Panc1 (cell line): Measurements from ENCODE around the gene ASPHD2. TPM values are rescaled to one million over a fixed set of nuclear protein-coding genes. Genes with fewer than 3 reads are reported as not detected.

Experiments
- ATAC-seq: fragments of 200-7000 bp; cut with Tn5 transposase; 2 replicates; pipeline ENCODE4 v1.9.1; 2020; ENCODE audit warnings: mild to moderate bottlenecking, moderate library complexity
- BruUV-seq: library from RNA; stranded (reverse); fragments of 400-500 nt; replicated peaks from 2 replicates; lab custom pipeline; 2021; lab: Mats Ljungman, UMichigan
- CTCF ChIA-PET: fragments of 300-600 bp; sonication (Branson Sonifier 250); formaldehyde crosslinking; loops from one replicate; lab custom pipeline; 2022; ENCODE audit warnings: antibody characterized with exemption; lab: Charles Lee
- POLR2A ChIA-PET: fragments of 300-600 bp; sonication (Branson Sonifier 250); formaldehyde crosslinking; loops from one replicate; lab custom pipeline; 2022; ENCODE audit warnings: antibody characterized with exemption; lab: Charles Lee
- DNase-seq: peaks from one replicate; pipeline ENCODE4 v3.0.0-alpha.2; 2010; ENCODE audit warnings: low read depth, low spot score
- H3K27ac ChIP-seq: 2 replicates; pipeline ENCODE4 v1.5.1; 2011; ENCODE audit warnings: mild to moderate bottlenecking, low read length, inconsistent platforms
- H3K27me3 ChIP-seq: fragments of 200-500 bp; sonication (Bioruptor generic); 2 replicates; pipeline ENCODE4 v1.6.0; 2014; ENCODE audit warnings: low read length, inconsistent platforms; ENCODE audit not compliant: control insufficient read depth, insufficient read depth
- H3K36me3 ChIP-seq: fragments of 200-500 bp; sonication (Bioruptor generic); 2 replicates; pipeline ENCODE4 v1.5.1; 2014; ENCODE audit warnings: inconsistent platforms, mild to moderate bottlenecking, low read length, moderate library complexity; ENCODE audit not compliant: control insufficient read depth, insufficient read depth
- H3K4me1 ChIP-seq: 2 replicates; pipeline ENCODE4 v1.5.1; 2011; ENCODE audit warnings: inconsistent platforms, mild to moderate bottlenecking, low read length, moderate library complexity; ENCODE audit not compliant: control insufficient read depth, insufficient read depth
- H3K4me3 ChIP-seq, 2 experiments: 2 replicates each; pipeline ENCODE4 v1.5.1; 2011 to 2012; ENCODE audit warnings: low read depth in 2 of 2, low read length in 2 of 2, mild to moderate bottlenecking in 2 of 2, inconsistent platforms in 1 of 2, moderate library complexity in 1 of 2
- H3K9me3 ChIP-seq: fragments of 200-500 bp; sonication (Bioruptor generic); 2 replicates; pipeline ENCODE4 v1.5.1; 2014; ENCODE audit warnings: low read depth, mild to moderate bottlenecking, inconsistent platforms, low read length, moderate library complexity; ENCODE audit not compliant: control insufficient read depth, insufficient read depth
- CTCF ChIP-seq: fragments of 450-650 bp; IDR thresholded peaks from 2 replicates; pipeline ENCODE4 v1.5.1; 2017; ENCODE audit warnings: mild to moderate bottlenecking
- POLR2AphosphoS5 ChIP-seq: IDR thresholded peaks from 2 replicates; pipeline ENCODE4 v1.6.1; 2012; ENCODE audit warnings: mild to moderate bottlenecking, low read depth, low read length, moderate library complexity
- SIN3A ChIP-seq: IDR thresholded peaks from 2 replicates; pipeline ENCODE4 v1.6.1; 2012; ENCODE audit warnings: low read depth, mild to moderate bottlenecking, low read length, moderate library complexity, borderline replicate concordance; ENCODE audit not compliant: insufficient read depth
- TCF7L2 ChIP-seq: IDR thresholded peaks from 2 replicates; pipeline ENCODE4 v1.6.1; 2011; ENCODE audit warnings: mild to moderate bottlenecking, low read depth, low read length, inconsistent platforms
- in situ Hi-C: cut with HindIII; loops from 2 replicates; pipeline ENCODE4 v1.10.0; 2016; ENCODE audit warnings: low sequenced_read_pairs, low pct_unique_long_range_greater_than_20kb
- intact Hi-C: fragments of 100-400 bp; cut with micrococcal nuclease; formaldehyde crosslinking; loops from one replicate; pipeline ENCODE4 v1.10.0; 2022; ENCODE audit not compliant: unreplicated experiment
- total RNA-seq: library from RNA; stranded (reverse); gene quantifications from one replicate; pipeline ENCODE4 v1.2.1, GENCODE V29; 2021; ENCODE audit not compliant: unreplicated experiment
- TF ChIP-seq, protein P1 (sequence below), 2 experiments: IDR thresholded peaks; 2 replicates each; pipeline ENCODE4 v1.6.1; 2011 to 2012; ENCODE audit warnings: low read depth in 2 of 2, control low read depth in 1 of 2, low read length in 1 of 2, mild to moderate bottlenecking in 1 of 2, moderate library complexity in 1 of 2; ENCODE audit not compliant: insufficient read depth in 1 of 2

ASPHD2 gene
- total RNA-seq, 1 experiment from 2014 or later, result 0.15 TPM

GRCh38 chr22:26393929-26394328, 35.1 kb upstream of the ASPHD2 start:
- ChIA-PET POLR2A (no interaction called here), CTCF (no interaction called here)
- in situ Hi-C loops, result no loop called here
- TF ChIP-seq POLR2AphosphoS5 (no peak), TCF7L2 (no peak), CTCF (no peak), SIN3A (no peak)
- TF ChIP-seq, protein P1, sequence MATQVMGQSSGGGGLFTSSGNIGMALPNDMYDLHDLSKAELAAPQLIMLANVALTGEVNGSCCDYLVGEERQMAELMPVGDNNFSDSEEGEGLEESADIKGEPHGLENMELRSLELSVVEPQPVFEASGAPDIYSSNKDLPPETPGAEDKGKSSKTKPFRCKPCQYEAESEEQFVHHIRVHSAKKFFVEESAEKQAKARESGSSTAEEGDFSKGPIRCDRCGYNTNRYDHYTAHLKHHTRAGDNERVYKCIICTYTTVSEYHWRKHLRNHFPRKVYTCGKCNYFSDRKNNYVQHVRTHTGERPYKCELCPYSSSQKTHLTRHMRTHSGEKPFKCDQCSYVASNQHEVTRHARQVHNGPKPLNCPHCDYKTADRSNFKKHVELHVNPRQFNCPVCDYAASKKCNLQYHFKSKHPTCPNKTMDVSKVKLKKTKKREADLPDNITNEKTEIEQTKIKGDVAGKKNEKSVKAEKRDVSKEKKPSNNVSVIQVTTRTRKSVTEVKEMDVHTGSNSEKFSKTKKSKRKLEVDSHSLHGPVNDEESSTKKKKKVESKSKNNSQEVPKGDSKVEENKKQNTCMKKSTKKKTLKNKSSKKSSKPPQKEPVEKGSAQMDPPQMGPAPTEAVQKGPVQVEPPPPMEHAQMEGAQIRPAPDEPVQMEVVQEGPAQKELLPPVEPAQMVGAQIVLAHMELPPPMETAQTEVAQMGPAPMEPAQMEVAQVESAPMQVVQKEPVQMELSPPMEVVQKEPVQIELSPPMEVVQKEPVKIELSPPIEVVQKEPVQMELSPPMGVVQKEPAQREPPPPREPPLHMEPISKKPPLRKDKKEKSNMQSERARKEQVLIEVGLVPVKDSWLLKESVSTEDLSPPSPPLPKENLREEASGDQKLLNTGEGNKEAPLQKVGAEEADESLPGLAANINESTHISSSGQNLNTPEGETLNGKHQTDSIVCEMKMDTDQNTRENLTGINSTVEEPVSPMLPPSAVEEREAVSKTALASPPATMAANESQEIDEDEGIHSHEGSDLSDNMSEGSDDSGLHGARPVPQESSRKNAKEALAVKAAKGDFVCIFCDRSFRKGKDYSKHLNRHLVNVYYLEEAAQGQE (IDR thresholded peaks at IDR 0.05; ENCODE audit: insufficient read depth in 1 of 2, low read depth in 2 of 2, low read length in 1 of 2), result no peak
- Histone ChIP-seq H3K27me3 (no peaks in the 10 kb centered on the region; the same call in 1 of the 2 replicates), H3K27ac (no peak overlapping the region), H3K4me3 (no peak overlapping the region), H3K4me1 (no peaks in the 10 kb centered on the region), H3K9me3 (no peaks in the 10 kb centered on the region), H3K36me3 (no peaks in the 10 kb centered on the region)
- no TSS peak for BruUV-seq
- intact Hi-C loops, result no loop called here
- no peak for DNase-seq
- ATAC-seq, result no peak

DNA sequence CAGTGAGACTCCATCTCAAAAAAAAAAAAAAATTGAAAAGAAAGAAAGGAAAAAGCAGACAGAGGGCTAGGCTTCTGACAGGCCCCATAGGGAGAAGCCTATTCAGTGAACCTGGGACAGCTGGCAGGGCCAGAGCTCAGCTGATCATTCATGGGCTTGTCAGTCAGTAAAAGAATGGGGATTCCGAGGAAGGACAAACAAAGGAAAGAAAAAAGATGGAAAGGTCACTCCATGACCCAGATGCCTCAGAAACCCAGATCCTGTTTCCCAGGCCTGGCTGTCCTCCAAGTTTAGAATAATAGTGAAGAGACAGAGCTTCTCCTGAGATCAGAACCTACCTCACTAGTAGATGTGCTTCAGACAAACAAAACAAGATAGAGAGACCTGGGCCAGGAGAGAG, 34.3 kb upstream of the ASPHD2 start:
- ATAC-seq (no peak), DNase-seq (no peak)
- no TSS peak for BruUV-seq
- Histone ChIP-seq H3K36me3 (no peaks in the 10 kb centered on the region), H3K4me1 (no peaks in the 10 kb centered on the region), H3K27ac (no peak overlapping the region), H3K27me3 (no peaks in the 10 kb centered on the region), H3K9me3 (no peaks in the 10 kb centered on the region), H3K4me3 (no peak overlapping the region)
- CTCF ChIA-PET, result no interaction called here
- no peak for TF ChIP-seq CTCF
- no peak for TF ChIP-seq POLR2AphosphoS5
- TF ChIP-seq, protein P1 (IDR thresholded peaks at IDR 0.05; ENCODE audit: insufficient read depth in 1 of 2, low read depth in 2 of 2, low read length in 1 of 2), result no peak
- TF ChIP-seq TCF7L2, result no peak
- no peak for TF ChIP-seq SIN3A
- intact Hi-C loops (no loop called here), in situ Hi-C loops (no loop called here)
- POLR2A ChIA-PET, result no interaction called here
